Airway epithelial cell (primary cell): ENCODE data around the gene SLC17A4. TPM values are rescaled to one million over a fixed set of nuclear protein-coding genes. Genes with fewer than 3 reads are reported as not detected.

Experiments
- total RNA-seq: library from RNA; depleted of rRNA; stranded (reverse); fragments of >200 nt; gene quantifications from 2 replicates; pipeline ENCODE4 v1.2.3, GENCODE V29; 2015

Gene SLC17A4, protein sequence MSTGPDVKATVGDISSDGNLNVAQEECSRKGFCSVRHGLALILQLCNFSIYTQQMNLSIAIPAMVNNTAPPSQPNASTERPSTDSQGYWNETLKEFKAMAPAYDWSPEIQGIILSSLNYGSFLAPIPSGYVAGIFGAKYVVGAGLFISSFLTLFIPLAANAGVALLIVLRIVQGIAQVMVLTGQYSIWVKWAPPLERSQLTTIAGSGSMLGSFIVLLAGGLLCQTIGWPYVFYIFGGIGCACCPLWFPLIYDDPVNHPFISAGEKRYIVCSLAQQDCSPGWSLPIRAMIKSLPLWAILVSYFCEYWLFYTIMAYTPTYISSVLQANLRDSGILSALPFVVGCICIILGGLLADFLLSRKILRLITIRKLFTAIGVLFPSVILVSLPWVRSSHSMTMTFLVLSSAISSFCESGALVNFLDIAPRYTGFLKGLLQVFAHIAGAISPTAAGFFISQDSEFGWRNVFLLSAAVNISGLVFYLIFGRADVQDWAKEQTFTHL
- not detected in 2 replicates for total RNA-seq

DNA sequence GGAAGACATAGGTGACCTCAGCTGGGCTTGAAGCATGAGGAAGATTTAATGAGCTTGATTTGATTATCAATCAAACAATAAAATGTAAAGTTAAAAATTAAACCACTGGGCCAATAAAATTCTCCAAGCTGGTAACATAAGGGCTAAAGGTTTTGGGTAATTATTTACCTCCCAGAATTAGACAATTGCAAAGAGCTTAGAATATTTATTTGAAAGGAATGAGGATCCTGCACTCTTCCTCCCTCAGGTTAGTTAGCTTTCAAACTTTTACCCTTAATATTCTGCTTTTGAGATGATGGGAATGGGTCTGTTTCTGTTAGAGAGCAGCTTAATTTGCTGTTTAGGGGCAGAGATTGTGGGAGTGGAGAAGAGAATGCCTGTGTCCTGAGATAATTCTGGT, at the start of gene SLC17A4:
TSS of gene SLC17A4 (plus strand) at position 208 of the 400 bp plus-strand sequence. CDS start 7,221 bp downstream, outside the sequence.

Other genes starting within 250 kb of the SLC17A4 start
- gene SCGN, start 102.5 kb upstream of the SLC17A4 start, total RNA-seq = not detected in 2 replicates
- not detected in 2 replicates for gene SLC17A1, start 77.3 kb downstream of the SLC17A4 start, total RNA-seq
- not detected in 2 replicates for gene SLC17A3, start 119.5 kb downstream of the SLC17A4 start, total RNA-seq
- not detected in 2 replicates for gene SLC17A2, start 175.9 kb downstream of the SLC17A4 start, total RNA-seq
- 4.1 and 5.8 TPM in 2 replicates for gene TRIM38, start 208.1 kb downstream of the SLC17A4 start, total RNA-seq